Panc1 (cell line): ENCODE measurements around the gene PRDX5. TPM values are rescaled to one million over a fixed set of nuclear protein-coding genes. Genes with fewer than 3 reads are reported as not detected.

Experiments
- ATAC-seq: fragments of 200-7000 bp; cut with Tn5 transposase; 2 replicates; pipeline ENCODE4 v1.9.1; 2020; ENCODE audit warnings: mild to moderate bottlenecking, moderate library complexity
- BruUV-seq: library from RNA; stranded (reverse); fragments of 400-500 nt; replicated peaks from 2 replicates; lab custom pipeline; 2021; lab: Mats Ljungman, UMichigan
- CTCF ChIA-PET: fragments of 300-600 bp; sonication (Branson Sonifier 250); formaldehyde crosslinking; loops from one replicate; lab custom pipeline; 2022; ENCODE audit warnings: antibody characterized with exemption; lab: Charles Lee
- POLR2A ChIA-PET: fragments of 300-600 bp; sonication (Branson Sonifier 250); formaldehyde crosslinking; loops from one replicate; lab custom pipeline; 2022; ENCODE audit warnings: antibody characterized with exemption; lab: Charles Lee
- DNase-seq: peaks from one replicate; pipeline ENCODE4 v3.0.0-alpha.2; 2010; ENCODE audit warnings: low read depth, low spot score
- H3K27ac ChIP-seq: 2 replicates; pipeline ENCODE4 v1.5.1; 2011; ENCODE audit warnings: mild to moderate bottlenecking, low read length, inconsistent platforms
- H3K27me3 ChIP-seq: fragments of 200-500 bp; sonication (Bioruptor generic); 2 replicates; pipeline ENCODE4 v1.6.0; 2014; ENCODE audit warnings: low read length, inconsistent platforms; ENCODE audit not compliant: control insufficient read depth, insufficient read depth
- H3K36me3 ChIP-seq: fragments of 200-500 bp; sonication (Bioruptor generic); 2 replicates; pipeline ENCODE4 v1.5.1; 2014; ENCODE audit warnings: inconsistent platforms, mild to moderate bottlenecking, low read length, moderate library complexity; ENCODE audit not compliant: control insufficient read depth, insufficient read depth
- H3K4me1 ChIP-seq: 2 replicates; pipeline ENCODE4 v1.5.1; 2011; ENCODE audit warnings: inconsistent platforms, mild to moderate bottlenecking, low read length, moderate library complexity; ENCODE audit not compliant: control insufficient read depth, insufficient read depth
- H3K4me3 ChIP-seq, 2 experiments: 2 replicates each; pipeline ENCODE4 v1.5.1; 2011 to 2012; ENCODE audit warnings: low read depth in 2 of 2, low read length in 2 of 2, mild to moderate bottlenecking in 2 of 2, inconsistent platforms in 1 of 2, moderate library complexity in 1 of 2
- H3K9me3 ChIP-seq: fragments of 200-500 bp; sonication (Bioruptor generic); 2 replicates; pipeline ENCODE4 v1.5.1; 2014; ENCODE audit warnings: low read depth, mild to moderate bottlenecking, inconsistent platforms, low read length, moderate library complexity; ENCODE audit not compliant: control insufficient read depth, insufficient read depth
- CTCF ChIP-seq: fragments of 450-650 bp; IDR thresholded peaks from 2 replicates; pipeline ENCODE4 v1.5.1; 2017; ENCODE audit warnings: mild to moderate bottlenecking
- POLR2AphosphoS5 ChIP-seq: IDR thresholded peaks from 2 replicates; pipeline ENCODE4 v1.6.1; 2012; ENCODE audit warnings: mild to moderate bottlenecking, low read depth, low read length, moderate library complexity
- REST ChIP-seq, 2 experiments: IDR thresholded peaks; 2 replicates each; pipeline ENCODE4 v1.6.1; 2011 to 2012; ENCODE audit warnings: low read depth in 2 of 2, control low read depth in 1 of 2, low read length in 1 of 2, mild to moderate bottlenecking in 1 of 2, moderate library complexity in 1 of 2; ENCODE audit not compliant: insufficient read depth in 1 of 2
- SIN3A ChIP-seq: IDR thresholded peaks from 2 replicates; pipeline ENCODE4 v1.6.1; 2012; ENCODE audit warnings: low read depth, mild to moderate bottlenecking, low read length, moderate library complexity, borderline replicate concordance; ENCODE audit not compliant: insufficient read depth
- TCF7L2 ChIP-seq: IDR thresholded peaks from 2 replicates; pipeline ENCODE4 v1.6.1; 2011; ENCODE audit warnings: mild to moderate bottlenecking, low read depth, low read length, inconsistent platforms
- in situ Hi-C: cut with HindIII; loops from 2 replicates; pipeline ENCODE4 v1.10.0; 2016; ENCODE audit warnings: low sequenced_read_pairs, low pct_unique_long_range_greater_than_20kb
- intact Hi-C: fragments of 100-400 bp; cut with micrococcal nuclease; formaldehyde crosslinking; loops from one replicate; pipeline ENCODE4 v1.10.0; 2022; ENCODE audit not compliant: unreplicated experiment
- total RNA-seq: library from RNA; stranded (reverse); gene quantifications from one replicate; pipeline ENCODE4 v1.2.1, GENCODE V29; 2021; ENCODE audit not compliant: unreplicated experiment

The PRDX5 gene
- total RNA-seq, 1 experiment from 2014 or later: 492 TPM

- no peaks in the 10 kb centered on the region for H3K9me3 ChIP-seq
- ATAC-seq (no peak), DNase-seq (no peak)
- ChIA-PET CTCF (no interaction called here), POLR2A (no interaction called here)
- intact Hi-C loops: no loop called here
- in situ Hi-C loops: no loop called here
- BruUV-seq: no TSS peak
- TF ChIP-seq REST (IDR thresholded peaks at IDR 0.05; ENCODE audit: insufficient read depth in 1 of 2, low read depth in 2 of 2, low read length in 1 of 2) (no peak), SIN3A (no peak), TCF7L2 (no peak), CTCF (no peak), POLR2AphosphoS5 (no peak)
- no peak overlapping the region for H3K27ac ChIP-seq
- peaks cover 6% of the 10 kb centered on the region for H3K4me1 ChIP-seq
- H3K36me3 ChIP-seq: no peaks in the 10 kb centered on the region
- H3K4me3 ChIP-seq: no peak overlapping the region
- H3K27me3 ChIP-seq: no peaks in the 10 kb centered on the region; the same call in none of the 2 replicates
These were observed 21.7 kb upstream of the PRDX5 start for GRCh38 chr11:64296236-64296635.

DNA sequence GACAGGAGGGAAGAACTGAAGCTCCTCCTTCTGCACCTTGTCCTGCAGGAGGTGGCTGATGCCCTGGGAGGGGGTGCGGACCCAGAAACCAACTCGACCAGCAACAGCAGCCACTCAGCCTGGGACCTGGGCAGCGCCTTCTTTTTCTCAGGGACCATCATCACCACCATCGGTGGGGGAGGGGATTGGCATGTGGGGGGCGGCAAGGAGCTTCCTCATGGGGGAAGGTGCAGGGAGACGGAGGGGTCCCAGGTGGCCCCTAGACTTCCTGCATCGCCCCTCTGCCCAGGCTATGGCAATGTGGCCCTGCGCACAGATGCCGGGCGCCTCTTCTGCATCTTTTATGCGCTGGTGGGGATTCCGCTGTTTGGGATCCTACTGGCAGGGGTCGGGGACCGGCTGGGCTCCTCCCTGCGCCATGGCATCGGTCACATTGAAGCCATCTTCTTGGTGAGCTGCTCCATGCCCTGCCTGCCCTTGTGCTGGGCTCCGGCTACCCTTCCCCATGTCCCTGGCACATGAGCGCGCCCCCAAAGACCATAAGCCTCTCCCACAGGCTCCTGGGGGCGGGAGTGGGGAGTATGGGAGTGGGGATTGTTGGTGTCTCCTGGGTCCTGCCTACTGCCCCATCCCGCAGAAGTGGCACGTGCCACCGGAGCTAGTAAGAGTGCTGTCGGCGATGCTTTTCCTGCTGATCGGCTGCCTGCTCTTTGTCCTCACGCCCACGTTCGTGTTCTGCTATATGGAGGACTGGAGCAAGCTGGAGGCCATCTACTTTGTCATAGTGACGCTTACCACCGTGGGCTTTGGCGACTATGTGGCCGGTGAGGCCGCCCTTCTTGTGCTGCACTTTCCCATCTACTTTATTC is 20.9 kb upstream of the PRDX5 start:
- no peak for ATAC-seq
- in situ Hi-C loops (no loop called here), intact Hi-C loops (no loop called here)
- CTCF ChIA-PET: no interaction called here
- DNase-seq: no peak
- TF ChIP-seq SIN3A (no peak), TCF7L2 (no peak), CTCF (no peak), REST (IDR thresholded peaks at IDR 0.05; ENCODE audit: insufficient read depth in 1 of 2, low read depth in 2 of 2, low read length in 1 of 2) (no peak), POLR2AphosphoS5 (no peak)
- H3K27me3 ChIP-seq: no peaks in the 10 kb centered on the region; the same call in none of the 2 replicates
- BruUV-seq: no TSS peak
- no peaks in the 10 kb centered on the region for H3K9me3 ChIP-seq
- POLR2A ChIA-PET: no interaction called here
- no peaks in the 10 kb centered on the region for H3K36me3 ChIP-seq
- H3K4me1 ChIP-seq: peaks cover 5% of the 10 kb centered on the region
- H3K27ac ChIP-seq: no peak overlapping the region
- H3K4me3 ChIP-seq: no peak overlapping the region
